Stimulated activated CD8-positive, alpha-beta memory T cell treated with anti-CD3 and anti-CD28 coated beads, Interleukin-15, amount 100 ng/mL, for 48 hours (primary cell): ENCODE results near the gene SLC35A3.

Source experiments
- DNase-seq, 2 donors: peaks; one replicate each; pipeline ENCODE4 v3.0.0-alpha.2; 2020; ENCODE audit warnings: low read depth in 2 of 2

The SLC35A3 gene

GRCh38 chr1:100076744-100077143, 106.9 kb downstream of the SLC35A3 start:
- no peak for DNase-seq

GRCh38 chr1:100077531-100077930, 107.7 kb downstream of the SLC35A3 start:
- DNase-seq: no peak

GRCh38 chr1:100080331-100080730, 110.5 kb downstream of the SLC35A3 start:
- no peak for DNase-seq
